Gastroesophageal sphincter (tissue), 3 donors: ENCODE measurements around the gene WDR37.

Source experiments
- CTCF ChIP-seq, 4 experiments: fragments of 200-600 bp in 2 of 4; fragments of 450-650 bp in 2 of 4; sonication (generic) in 1 of 4; IDR thresholded peaks; one replicate each; pipeline ENCODE4 v1.5.1; 2017 to 2019; ENCODE audit warnings: antibody characterized with exemption in 4 of 4, mild to moderate bottlenecking in 2 of 4, moderate library complexity in 2 of 4
- POLR2A ChIP-seq, 2 donors: fragments of 450-650 bp; IDR thresholded peaks; one replicate each; pipeline ENCODE4 v1.6.1; 2017; ENCODE audit warnings: antibody characterized with exemption in 2 of 2, mild to moderate bottlenecking in 2 of 2, moderate library complexity in 1 of 2

GRCh38 chr10:1050554-1050953, 5.6 kb upstream of the WDR37 start:
- TF ChIP-seq CTCF (IDR thresholded peaks at IDR 0.05) (no peak), POLR2A (IDR thresholded peaks at IDR 0.05) (no peak)
